A549 (cell line): ENCODE measurements around the gene TCP11L2. TPM values are rescaled to one million over a fixed set of nuclear protein-coding genes. Genes with fewer than 3 reads are reported as not detected.

Experiments used
- BHLHE40 ChIP-seq: IDR thresholded peaks from 2 replicates; pipeline ENCODE4 v1.6.1; 2012; ENCODE audit warnings: low read depth, low read length, inconsistent platforms
- CBX2 ChIP-seq: fragments of 200-600 bp; sonication (generic); IDR thresholded peaks from 2 replicates; pipeline ENCODE4 v1.6.1; 2016; ENCODE audit warnings: low read depth, mild to moderate bottlenecking, borderline replicate concordance
- CBX8 ChIP-seq: fragments of 200-600 bp; sonication (generic); IDR thresholded peaks from 2 replicates; pipeline ENCODE4 v1.6.1; 2016
- CEBPB ChIP-seq, 2 experiments: fragments of >200 bp in 1 of 2; sonication (Bioruptor Twin) in 1 of 2; formaldehyde crosslinking in 1 of 2; IDR thresholded peaks; 2 replicates each; pipeline ENCODE4 v1.6.1; 2012 to 2016
- EHF ChIP-seq: fragments of 250-450 bp; sonication (Bioruptor Pico); IDR thresholded peaks from 2 replicates; pipeline ENCODE4 v1.5.0; 2020; ENCODE audit warnings: mild to moderate bottlenecking
- EP300 ChIP-seq, 2 experiments: fragments of >200 bp; sonication (Bioruptor Twin); formaldehyde crosslinking; IDR thresholded peaks; 2 replicates in 1 of 2; 3 replicates in 1 of 2; pipeline ENCODE4 v1.6.1; 2016 to 2017
- FOSB ChIP-seq: fragments of 250-450 bp; sonication (Bioruptor Pico); IDR thresholded peaks from 2 replicates; pipeline ENCODE4 v1.5.0; 2020; ENCODE audit warnings: mild to moderate bottlenecking, moderate library complexity
- FOXS1 ChIP-seq: fragments of 250-450 bp; sonication (Bioruptor Pico); IDR thresholded peaks from 2 replicates; pipeline ENCODE4 v1.5.0; 2020; ENCODE audit warnings: mild to moderate bottlenecking, moderate library complexity
- HDAC2 ChIP-seq: fragments of 200-600 bp; sonication (generic); IDR thresholded peaks from 2 replicates; pipeline ENCODE4 v1.6.1; 2016
- HEYL ChIP-seq: fragments of 250-450 bp; sonication (Bioruptor Pico); IDR thresholded peaks from 2 replicates; pipeline ENCODE4 v1.8.0; 2021; ENCODE audit warnings: mild to moderate bottlenecking, moderate library complexity
- HOXB13 ChIP-seq: fragments of 250-450 bp; sonication (Bioruptor Pico); IDR thresholded peaks from 2 replicates; pipeline ENCODE4 v1.5.0; 2020; ENCODE audit warnings: low read depth, mild to moderate bottlenecking, moderate library complexity
- JUN ChIP-seq, 2 experiments: fragments of >200 bp; sonication (Bioruptor Twin); formaldehyde crosslinking; IDR thresholded peaks; 2 replicates in 1 of 2; 3 replicates in 1 of 2; pipeline ENCODE4 v1.6.1; 2016 to 2017
- JUNB ChIP-seq: fragments of >200 bp; sonication (Bioruptor Twin); formaldehyde crosslinking; IDR thresholded peaks from 2 replicates; pipeline ENCODE4 v1.6.1; 2016
- KDM1A ChIP-seq: fragments of 200-600 bp; sonication (generic); IDR thresholded peaks from 2 replicates; pipeline ENCODE4 v1.6.1; 2016; ENCODE audit warnings: low read depth, mild to moderate bottlenecking
- KDM5A ChIP-seq: fragments of 200-600 bp; sonication (generic); IDR thresholded peaks from 2 replicates; pipeline ENCODE4 v1.6.1; 2016; ENCODE audit warnings: antibody characterized with exemption, mild to moderate bottlenecking
- MAFK ChIP-seq: fragments of 450-650 bp; IDR thresholded peaks from 2 replicates; pipeline ENCODE4 v1.6.1; 2014; ENCODE audit not compliant: partially characterized antibody
- MAZ ChIP-seq: fragments of 150-350 bp; IDR thresholded peaks from 2 replicates; pipeline ENCODE4 v1.6.1; 2014; ENCODE audit warnings: antibody characterized with exemption, low read depth, low read length, borderline replicate concordance
- MYC ChIP-seq: IDR thresholded peaks from 2 replicates; pipeline ENCODE4 v1.6.1; 2012; ENCODE audit warnings: mild to moderate bottlenecking, inconsistent platforms, low read length, improper control_type of control experiment, borderline replicate concordance
- NR3C1 ChIP-seq: fragments of >200 bp; sonication (Bioruptor Twin); formaldehyde crosslinking; IDR thresholded peaks from 3 replicates; pipeline ENCODE4 v1.6.1; 2017
- POLR2A ChIP-seq: IDR thresholded peaks from 2 replicates; pipeline ENCODE4 v1.6.1; 2012; ENCODE audit warnings: mild to moderate bottlenecking, low read length
- POLR2AphosphoS2 ChIP-seq: conservative IDR thresholded peaks from 2 replicates; pipeline ENCODE4 v1.6.1; 2012; ENCODE audit warnings: low read length, improper control_type of control experiment, inconsistent platforms
- RAD21 ChIP-seq, 2 experiments: fragments of >200 bp in 1 of 2; sonication (Bioruptor Twin) in 1 of 2; formaldehyde crosslinking in 1 of 2; IDR thresholded peaks in 1 of 2; conservative IDR thresholded peaks in 1 of 2; 2 replicates in 1 of 2; 3 replicates in 1 of 2; pipeline ENCODE4 v1.6.1; 2012 to 2018; ENCODE audit warnings: inconsistent platforms in 1 of 2
- RCOR1 ChIP-seq: fragments of 150-350 bp; IDR thresholded peaks from 2 replicates; pipeline ENCODE4 v1.6.1; 2014; ENCODE audit warnings: antibody characterized with exemption, low read length, low read depth
- REST ChIP-seq: fragments of 200-600 bp; sonication (generic); IDR thresholded peaks from 2 replicates; pipeline ENCODE4 v1.6.1; 2016; ENCODE audit warnings: antibody characterized with exemption, mild to moderate bottlenecking, moderate library complexity
- RFX5 ChIP-seq: fragments of 450-650 bp; IDR thresholded peaks from 2 replicates; pipeline ENCODE4 v1.7.1; 2014; ENCODE audit warnings: antibody characterized with exemption, mild to moderate bottlenecking, moderate library complexity
- SMC3 ChIP-seq: fragments of >200 bp; sonication (Bioruptor Twin); formaldehyde crosslinking; IDR thresholded peaks from 3 replicates; pipeline ENCODE4 v1.6.1; 2018; ENCODE audit warnings: inconsistent platforms
- SREBF2 ChIP-seq: fragments of 450-650 bp; IDR thresholded peaks from 2 replicates; pipeline ENCODE4 v1.6.1; 2014; ENCODE audit warnings: mild to moderate bottlenecking, moderate library complexity
- TFCP2L1 ChIP-seq: fragments of 250-450 bp; sonication (Bioruptor Pico); IDR thresholded peaks from 2 replicates; pipeline ENCODE4 v1.5.0; 2021; ENCODE audit warnings: mild to moderate bottlenecking
- TP53 ChIP-seq: fragments of 250-450 bp; sonication (Bioruptor Pico); IDR thresholded peaks from 2 replicates; pipeline ENCODE4 v1.5.0; 2021; ENCODE audit warnings: mild to moderate bottlenecking, moderate library complexity
- USF2 ChIP-seq: fragments of 450-650 bp; IDR thresholded peaks from 2 replicates; pipeline ENCODE4 v1.6.1; 2014; ENCODE audit warnings: antibody characterized with exemption
- ZC3H11A ChIP-seq: fragments of 450-650 bp; IDR thresholded peaks from 2 replicates; pipeline ENCODE4 v1.6.1; 2014; ENCODE audit warnings: antibody characterized with exemption, mild to moderate bottlenecking
- ZFP36 ChIP-seq: fragments of 450-650 bp; IDR thresholded peaks from 2 replicates; pipeline ENCODE4 v1.6.1; 2014; ENCODE audit warnings: borderline replicate concordance; ENCODE audit not compliant: partially characterized antibody
- ZNF302 ChIP-seq: fragments of 250-450 bp; sonication (Bioruptor Pico); IDR thresholded peaks from 2 replicates; pipeline ENCODE4 v1.9.0; 2021; ENCODE audit warnings: inconsistent platforms, mild to moderate bottlenecking, moderate library complexity
- ZSCAN20 ChIP-seq: fragments of 250-450 bp; sonication (Bioruptor Pico); IDR thresholded peaks from 2 replicates; pipeline ENCODE4 v1.8.0; 2022; ENCODE audit warnings: mild to moderate bottlenecking, moderate library complexity
- polyA plus RNA-seq, 4 experiments: library from polyadenylated mRNA; depleted of rRNA in 3 of 4; stranded (reverse); fragments of >200 nt; fragmentation: RNase III in 1 of 4; extraction: RNeasy Plus Mini Kit Qiagen cat#74134 plus additional on column Dnase treatment in 1 of 4; gene quantifications; 2 replicates in 3 of 4; 3 replicates in 1 of 4; pipeline ENCODE4 v1.2.3, GENCODE V29; 2011 to 2017
- TF ChIP-seq, protein P1 (sequence below): fragments of 150-350 bp; IDR thresholded peaks from 2 replicates; pipeline ENCODE4 v1.6.1; 2014; ENCODE audit warnings: low read depth, mild to moderate bottlenecking, low read length
- TF ChIP-seq, protein P2 (sequence below): fragments of >200 bp; sonication (Bioruptor Twin); formaldehyde crosslinking; IDR thresholded peaks from 3 replicates; pipeline ENCODE4 v1.6.1; 2016
- TF ChIP-seq, protein P3 (sequence below): fragments of >200 bp; sonication (Bioruptor Twin); formaldehyde crosslinking; IDR thresholded peaks from 3 replicates; pipeline ENCODE4 v1.5.1; 2016

TCP11L2 gene
- polyA plus RNA-seq, 2 of the 4 experiments (the other 2 are of a cell fraction) = 4.1 to 16.6 TPM

DNA sequence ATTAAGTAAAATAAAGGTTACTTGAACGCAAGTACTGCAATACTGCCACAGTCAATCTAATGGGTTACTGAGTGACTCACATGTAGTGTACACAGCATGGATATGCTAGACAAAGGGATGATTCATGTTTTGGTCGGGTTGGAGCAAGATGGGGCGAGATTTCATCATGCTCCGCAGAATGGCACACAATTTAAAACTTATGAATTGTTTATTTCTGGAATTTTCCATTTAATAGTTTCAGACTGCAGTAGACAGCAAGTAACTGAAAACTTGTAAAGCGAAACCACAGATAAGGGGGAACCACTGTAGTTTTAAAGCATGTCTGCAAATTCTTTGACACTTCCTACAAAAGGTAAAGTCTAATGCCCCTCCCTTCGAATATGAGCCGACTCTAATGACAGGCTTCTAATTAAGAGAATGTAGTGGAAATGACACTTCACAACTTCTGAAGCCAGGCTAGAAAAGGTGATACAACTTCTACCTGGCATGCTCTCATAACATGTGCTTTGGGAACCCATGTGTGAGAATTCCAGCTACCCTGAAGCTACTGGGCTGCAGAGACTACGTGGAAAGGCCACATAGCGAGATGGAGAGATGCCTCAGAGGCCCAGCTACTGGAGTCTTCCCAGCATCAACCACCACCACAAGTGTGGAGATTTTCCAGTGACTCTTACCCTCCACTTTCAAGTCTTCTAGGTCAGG lies 13.9 kb upstream of the TCP11L2 start (continued):
- TF ChIP-seq CBX2 (no peak), BHLHE40 (no peak), HEYL (CRISPR knock-in tag) (no peak; the same call in 1 of the 2 replicates), TP53 (no peak), ZNF302 (CRISPR knock-in tag) (peak; percentile 78; the same call in 1 of the 2 replicates), KDM5A (no peak), ZFP36 (no peak), TFCP2L1 (CRISPR knock-in tag) (no peak), NR3C1 (no peak), SMC3 (no peak), ZC3H11A (no peak), MAZ (no peak), HDAC2 (no peak), KDM1A (no peak), JUN (IDR thresholded peaks at IDR 0.05) (peak; percentile 63 to 84; a peak in 4 of 5 replicates), FOSB (CRISPR knock-in tag) (no peak), EP300 (IDR thresholded peaks at IDR 0.05) (peak; percentile 30 to 47; a peak in 2 of 5 replicates), RAD21 (conservative IDR thresholded peaks at IDR 0.05 in 1 of 2, IDR thresholded peaks at IDR 0.05 in 1 of 2) (no peak), RCOR1 (no peak), EHF (CRISPR knock-in tag) (no peak), CBX8 (no peak), MAFK (no peak), USF2 (no peak), JUNB (peak; percentile 93), POLR2A (no peak), ZSCAN20 (CRISPR knock-in tag) (peak; percentile 81; the same call in 1 of the 2 replicates), POLR2AphosphoS2 (no peak), MYC (no peak), FOXS1 (CRISPR knock-in tag) (no peak), HOXB13 (CRISPR knock-in tag) (peak; percentile 76; the same call in 1 of the 2 replicates), RFX5 (no peak), REST (no peak), CEBPB (IDR thresholded peaks at IDR 0.05) (peak; percentile 80 to 94; a peak in 3 of 4 replicates), SREBF2 (no peak)
- TF ChIP-seq, protein P1, sequence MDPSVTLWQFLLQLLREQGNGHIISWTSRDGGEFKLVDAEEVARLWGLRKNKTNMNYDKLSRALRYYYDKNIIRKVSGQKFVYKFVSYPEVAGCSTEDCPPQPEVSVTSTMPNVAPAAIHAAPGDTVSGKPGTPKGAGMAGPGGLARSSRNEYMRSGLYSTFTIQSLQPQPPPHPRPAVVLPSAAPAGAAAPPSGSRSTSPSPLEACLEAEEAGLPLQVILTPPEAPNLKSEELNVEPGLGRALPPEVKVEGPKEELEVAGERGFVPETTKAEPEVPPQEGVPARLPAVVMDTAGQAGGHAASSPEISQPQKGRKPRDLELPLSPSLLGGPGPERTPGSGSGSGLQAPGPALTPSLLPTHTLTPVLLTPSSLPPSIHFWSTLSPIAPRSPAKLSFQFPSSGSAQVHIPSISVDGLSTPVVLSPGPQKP = no peak
- TF ChIP-seq, protein P2, sequence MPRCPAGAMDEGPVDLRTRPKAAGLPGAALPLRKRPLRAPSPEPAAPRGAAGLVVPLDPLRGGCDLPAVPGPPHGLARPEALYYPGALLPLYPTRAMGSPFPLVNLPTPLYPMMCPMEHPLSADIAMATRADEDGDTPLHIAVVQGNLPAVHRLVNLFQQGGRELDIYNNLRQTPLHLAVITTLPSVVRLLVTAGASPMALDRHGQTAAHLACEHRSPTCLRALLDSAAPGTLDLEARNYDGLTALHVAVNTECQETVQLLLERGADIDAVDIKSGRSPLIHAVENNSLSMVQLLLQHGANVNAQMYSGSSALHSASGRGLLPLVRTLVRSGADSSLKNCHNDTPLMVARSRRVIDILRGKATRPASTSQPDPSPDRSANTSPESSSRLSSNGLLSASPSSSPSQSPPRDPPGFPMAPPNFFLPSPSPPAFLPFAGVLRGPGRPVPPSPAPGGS = 0 out of 3 replicates have a peak, but pooled peaks have one; percentile 31
- TF ChIP-seq, protein P3, sequence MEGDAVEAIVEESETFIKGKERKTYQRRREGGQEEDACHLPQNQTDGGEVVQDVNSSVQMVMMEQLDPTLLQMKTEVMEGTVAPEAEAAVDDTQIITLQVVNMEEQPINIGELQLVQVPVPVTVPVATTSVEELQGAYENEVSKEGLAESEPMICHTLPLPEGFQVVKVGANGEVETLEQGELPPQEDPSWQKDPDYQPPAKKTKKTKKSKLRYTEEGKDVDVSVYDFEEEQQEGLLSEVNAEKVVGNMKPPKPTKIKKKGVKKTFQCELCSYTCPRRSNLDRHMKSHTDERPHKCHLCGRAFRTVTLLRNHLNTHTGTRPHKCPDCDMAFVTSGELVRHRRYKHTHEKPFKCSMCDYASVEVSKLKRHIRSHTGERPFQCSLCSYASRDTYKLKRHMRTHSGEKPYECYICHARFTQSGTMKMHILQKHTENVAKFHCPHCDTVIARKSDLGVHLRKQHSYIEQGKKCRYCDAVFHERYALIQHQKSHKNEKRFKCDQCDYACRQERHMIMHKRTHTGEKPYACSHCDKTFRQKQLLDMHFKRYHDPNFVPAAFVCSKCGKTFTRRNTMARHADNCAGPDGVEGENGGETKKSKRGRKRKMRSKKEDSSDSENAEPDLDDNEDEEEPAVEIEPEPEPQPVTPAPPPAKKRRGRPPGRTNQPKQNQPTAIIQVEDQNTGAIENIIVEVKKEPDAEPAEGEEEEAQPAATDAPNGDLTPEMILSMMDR = no peak
